ENCODE results near the gene PSMB11. TPM values are rescaled to one million over a fixed set of nuclear protein-coding genes. Genes with fewer than 3 reads are reported as not detected.

The PSMB11 gene
- total and polyA plus RNA-seq, 2 experiments from 2014 or later: 0.12 TPM; not detected in 1

GRCh38 chr14:23052671-23053070, 10.7 kb downstream of the PSMB11 start:
- Histone ChIP-seq H3K36me3 (no peaks in the 10 kb centered on the region), H3K27me3 (no peaks in the 10 kb centered on the region), H3K4me1 (ENCODE audit: low read depth) (no peaks in the 10 kb centered on the region), H3K27ac (no peak overlapping the region), H3K9me3 (ENCODE audit: low read depth) (no peaks in the 10 kb centered on the region), H3K4me3 (no peak overlapping the region)
- DNase-seq (ENCODE audit: low read depth in 1 of 2, low spot score in 1 of 2): no peak
- TF ChIP-seq CTCF (IDR thresholded peaks at IDR 0.05; ENCODE audit: low read depth, low read length): no peak

GRCh38 chr14:23053426-23053825, 11.4 kb downstream of the PSMB11 start:
- no peaks in the 10 kb centered on the region for H3K9me3 ChIP-seq (ENCODE audit: low read depth)
- H3K27me3 ChIP-seq: no peaks in the 10 kb centered on the region
- no peak for DNase-seq (ENCODE audit: low read depth in 1 of 2, low spot score in 1 of 2)
- no peaks in the 10 kb centered on the region for H3K4me1 ChIP-seq (ENCODE audit: low read depth)
- H3K27ac ChIP-seq: no peak overlapping the region
- H3K36me3 ChIP-seq: no peaks in the 10 kb centered on the region
- no peak overlapping the region for H3K4me3 ChIP-seq
- no peak for TF ChIP-seq CTCF (IDR thresholded peaks at IDR 0.05; ENCODE audit: low read depth, low read length)

- Histone ChIP-seq H3K4me3 (no peak overlapping the region), H3K9me3 (ENCODE audit: low read depth) (no peaks in the 10 kb centered on the region), H3K36me3 (no peaks in the 10 kb centered on the region), H3K4me1 (ENCODE audit: low read depth) (no peaks in the 10 kb centered on the region), H3K27ac (no peak overlapping the region), H3K27me3 (no peaks in the 10 kb centered on the region)
- peak in 1 of 2 donors; percentile 26 for DNase-seq (ENCODE audit: low read depth in 1 of 2, low spot score in 1 of 2)
- peak; percentile 13 for TF ChIP-seq CTCF (IDR thresholded peaks at IDR 0.05; ENCODE audit: low read depth, low read length)
Measured at GRCh38 chr14:23054000-23054811, 12.2 kb downstream of the PSMB11 start.

- Histone ChIP-seq H3K27ac (no peak overlapping the region), H3K9me3 (ENCODE audit: low read depth) (no peaks in the 10 kb centered on the region), H3K4me3 (no peak overlapping the region), H3K36me3 (peaks cover 3% of the 10 kb centered on the region), H3K4me1 (ENCODE audit: low read depth) (no peaks in the 10 kb centered on the region), H3K27me3 (no peaks in the 10 kb centered on the region)
- no peak for TF ChIP-seq CTCF (IDR thresholded peaks at IDR 0.05; ENCODE audit: low read depth, low read length)
- DNase-seq (ENCODE audit: low read depth in 1 of 2, low spot score in 1 of 2): no peak
Measured at GRCh38 chr14:23055147-23055550, 13.1 kb downstream of the PSMB11 start.

- Histone ChIP-seq H3K9me3 (ENCODE audit: low read depth) (no peaks in the 10 kb centered on the region), H3K27ac (no peak overlapping the region), H3K36me3 (peaks cover 7% of the 10 kb centered on the region), H3K4me1 (ENCODE audit: low read depth) (no peaks in the 10 kb centered on the region), H3K27me3 (no peaks in the 10 kb centered on the region), H3K4me3 (no peak overlapping the region)
- TF ChIP-seq CTCF (IDR thresholded peaks at IDR 0.05; ENCODE audit: low read depth, low read length): no peak
- DNase-seq (ENCODE audit: low read depth in 1 of 2, low spot score in 1 of 2): peak in 1 of 2 donors; percentile 45
Measured at GRCh38 chr14:23055621-23056144, 13.7 kb downstream of the PSMB11 start.

All from cardiac muscle cell (in vitro differentiated cells and primary cell).